ENCODE measurements around the gene CRYGS.
"Not testable (repeated sequence)": the region's sequence is repeated elsewhere in the genome, so short reads cannot be mapped to it uniquely, and the experiment has no call there.

Gene CRYGS

DNA sequence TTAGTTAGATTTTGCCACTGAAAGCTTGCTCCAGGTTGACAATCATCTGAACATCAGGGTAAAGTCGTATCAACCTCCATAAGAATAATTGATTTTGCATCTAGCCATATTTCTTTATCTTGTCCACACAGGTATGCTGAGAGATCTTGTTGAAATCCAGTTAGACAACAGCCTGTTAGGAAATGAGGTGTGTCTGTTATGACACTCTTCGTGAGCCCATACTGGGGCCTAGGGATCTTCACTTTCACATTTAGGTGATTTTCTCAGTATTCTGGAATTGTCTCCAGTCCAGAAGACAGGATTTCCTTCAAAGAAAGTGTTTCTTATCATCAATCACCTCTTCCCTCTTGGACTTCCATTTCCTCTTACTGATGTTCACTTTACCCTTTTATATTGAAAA lies 44.5 kb upstream of the CRYGS start:
- no peak for DNase-seq (ENCODE audit: low read depth)
- TF ChIP-seq, protein P1, sequence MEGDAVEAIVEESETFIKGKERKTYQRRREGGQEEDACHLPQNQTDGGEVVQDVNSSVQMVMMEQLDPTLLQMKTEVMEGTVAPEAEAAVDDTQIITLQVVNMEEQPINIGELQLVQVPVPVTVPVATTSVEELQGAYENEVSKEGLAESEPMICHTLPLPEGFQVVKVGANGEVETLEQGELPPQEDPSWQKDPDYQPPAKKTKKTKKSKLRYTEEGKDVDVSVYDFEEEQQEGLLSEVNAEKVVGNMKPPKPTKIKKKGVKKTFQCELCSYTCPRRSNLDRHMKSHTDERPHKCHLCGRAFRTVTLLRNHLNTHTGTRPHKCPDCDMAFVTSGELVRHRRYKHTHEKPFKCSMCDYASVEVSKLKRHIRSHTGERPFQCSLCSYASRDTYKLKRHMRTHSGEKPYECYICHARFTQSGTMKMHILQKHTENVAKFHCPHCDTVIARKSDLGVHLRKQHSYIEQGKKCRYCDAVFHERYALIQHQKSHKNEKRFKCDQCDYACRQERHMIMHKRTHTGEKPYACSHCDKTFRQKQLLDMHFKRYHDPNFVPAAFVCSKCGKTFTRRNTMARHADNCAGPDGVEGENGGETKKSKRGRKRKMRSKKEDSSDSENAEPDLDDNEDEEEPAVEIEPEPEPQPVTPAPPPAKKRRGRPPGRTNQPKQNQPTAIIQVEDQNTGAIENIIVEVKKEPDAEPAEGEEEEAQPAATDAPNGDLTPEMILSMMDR (conservative IDR thresholded peaks at IDR 0.05; ENCODE audit: low read depth, low read length), result no peak
- H3K4me3 ChIP-seq (ENCODE audit: low read depth, low read length), result no peak overlapping the region

DNA sequence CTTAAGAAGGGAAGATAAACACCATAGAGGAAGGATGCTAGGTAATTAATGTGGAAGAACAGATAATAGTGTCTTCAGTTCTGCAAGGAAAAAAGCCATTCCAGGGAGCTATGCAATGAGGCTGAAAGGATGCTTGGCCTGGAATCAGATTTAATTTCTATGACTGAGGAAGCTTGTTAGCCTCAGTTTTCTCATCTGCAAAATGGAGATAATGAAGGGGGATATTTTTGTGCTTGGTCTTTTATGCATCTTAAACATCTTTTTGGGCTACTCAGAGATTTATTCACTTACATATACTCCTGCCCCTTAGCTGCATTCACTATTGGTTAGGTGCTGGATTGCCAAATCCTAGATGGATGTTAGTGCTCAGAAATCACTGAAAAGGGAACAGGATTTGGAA lies 43.0 kb upstream of the CRYGS start:
- no peak for DNase-seq (ENCODE audit: low read depth)
- no peak overlapping the region for H3K4me3 ChIP-seq (ENCODE audit: low read depth, low read length)
- TF ChIP-seq, protein P1 (conservative IDR thresholded peaks at IDR 0.05; ENCODE audit: low read depth, low read length), result no peak

DNA sequence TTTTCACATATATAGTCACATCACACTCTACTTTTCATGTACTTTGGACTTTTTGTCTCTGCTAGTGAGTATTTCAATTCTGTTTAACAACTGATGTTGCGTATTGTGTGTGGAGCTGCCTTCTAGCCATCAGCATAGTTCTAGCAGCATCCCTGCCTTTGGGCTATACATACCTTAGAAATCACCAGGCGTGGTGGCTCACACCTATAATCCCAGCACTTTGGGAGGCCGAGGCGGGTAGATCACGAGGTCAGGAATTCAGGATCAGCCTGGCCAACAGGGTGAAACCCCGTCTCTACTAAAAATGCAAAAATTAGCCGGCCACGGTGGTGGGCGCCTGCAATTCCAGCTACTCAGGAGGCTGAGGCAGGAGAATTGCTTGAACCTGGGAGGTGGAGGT lies 42.1 kb upstream of the CRYGS start:
- DNase-seq (ENCODE audit: low read depth); H3K4me3 ChIP-seq (ENCODE audit: low read depth, low read length): not testable (repeated sequence)

DNA sequence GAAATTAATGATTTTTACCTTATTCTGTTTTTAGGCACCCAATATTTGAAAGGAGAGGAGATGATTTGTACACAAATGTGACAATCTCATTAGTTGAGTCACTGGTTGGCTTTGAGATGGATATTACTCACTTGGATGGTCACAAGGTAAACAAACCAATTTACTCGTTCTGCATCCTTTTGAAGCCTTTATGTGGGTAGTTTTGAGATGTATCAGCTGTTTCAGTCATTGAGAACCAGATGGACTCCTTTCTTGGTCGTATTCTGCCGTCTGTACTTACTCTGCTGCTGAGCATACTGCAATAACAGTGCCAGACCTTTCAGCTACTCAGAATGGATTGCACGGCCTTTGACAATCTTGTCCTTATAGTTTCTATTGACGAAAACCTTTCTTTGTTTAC lies 39.7 kb upstream of the CRYGS start:
- H3K4me3 ChIP-seq (ENCODE audit: low read depth, low read length), result no peak overlapping the region
- TF ChIP-seq, protein P1 (conservative IDR thresholded peaks at IDR 0.05; ENCODE audit: low read depth, low read length), result no peak
- DNase-seq (ENCODE audit: low read depth), result peak; percentile 10

DNA sequence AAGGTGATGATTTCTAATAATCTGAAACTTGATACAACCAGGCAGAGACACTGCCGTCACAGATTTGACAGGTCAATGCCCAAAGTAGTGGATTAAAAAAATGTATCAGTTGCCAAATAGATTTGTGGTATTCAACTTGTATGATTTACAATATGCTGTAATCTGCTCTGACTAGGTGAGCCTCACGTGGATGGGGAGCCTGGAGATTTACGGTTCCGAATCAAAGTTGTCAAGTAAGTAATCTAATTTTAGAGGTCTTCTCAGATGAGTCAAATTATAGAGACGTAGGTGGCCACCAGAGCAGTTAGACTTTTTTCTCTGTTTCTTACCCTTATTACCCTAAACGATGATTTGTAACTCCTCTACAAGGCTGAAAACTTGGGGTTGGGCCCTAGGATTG lies 38.4 kb upstream of the CRYGS start:
- TF ChIP-seq, protein P1 (conservative IDR thresholded peaks at IDR 0.05; ENCODE audit: low read depth, low read length), result no peak

DNA sequence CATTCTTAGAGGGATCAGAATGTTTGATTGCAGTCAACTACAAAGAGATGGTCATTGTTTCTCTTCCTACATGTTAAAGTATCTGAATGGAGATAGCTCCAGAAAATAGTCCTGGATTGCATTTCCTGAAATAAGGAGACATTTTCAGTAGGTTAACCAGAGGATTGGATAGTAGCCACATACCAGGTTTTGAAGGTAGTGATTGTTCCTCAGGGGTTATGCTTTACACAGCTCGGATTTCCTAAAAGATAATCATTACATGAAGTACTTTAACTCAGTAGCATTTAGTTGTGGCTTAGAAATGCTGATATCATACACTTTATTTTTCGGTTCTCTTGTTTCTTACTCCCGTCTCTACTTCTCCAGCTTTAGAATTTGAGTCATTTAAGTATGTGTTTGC lies 36.6 kb upstream of the CRYGS start:
- DNase-seq (ENCODE audit: low read depth), result no peak
- TF ChIP-seq, protein P1 (conservative IDR thresholded peaks at IDR 0.05; ENCODE audit: low read depth, low read length), result no peak
- no peak overlapping the region for H3K4me3 ChIP-seq (ENCODE audit: low read depth, low read length)

More for the DNA sequence above, 38.4 kb upstream of the CRYGS start:
- no peak for DNase-seq (ENCODE audit: low read depth)
- no peak overlapping the region for H3K4me3 ChIP-seq (ENCODE audit: low read depth, low read length)

DNA sequence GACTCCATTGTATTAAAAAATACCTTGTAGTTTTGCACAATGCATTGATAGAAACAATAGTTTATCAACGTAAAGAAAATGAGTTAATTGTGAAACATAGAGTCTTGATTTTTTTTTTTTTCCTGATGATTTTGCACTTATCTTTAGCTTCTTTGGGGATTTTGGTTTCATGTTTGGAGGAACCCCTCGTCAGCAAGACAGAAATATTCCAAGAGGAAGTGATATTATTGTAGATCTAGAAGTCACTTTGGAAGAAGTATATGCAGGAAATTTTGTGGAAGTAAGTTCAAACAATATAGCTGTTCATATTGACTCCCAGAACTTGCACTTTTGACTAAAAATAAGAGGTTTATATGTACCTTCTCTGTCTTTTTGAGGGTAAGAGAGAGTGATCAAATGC lies 33.3 kb upstream of the CRYGS start:
- TF ChIP-seq, protein P1 (conservative IDR thresholded peaks at IDR 0.05; ENCODE audit: low read depth, low read length), result no peak
- no peak for DNase-seq (ENCODE audit: low read depth)

DNA sequence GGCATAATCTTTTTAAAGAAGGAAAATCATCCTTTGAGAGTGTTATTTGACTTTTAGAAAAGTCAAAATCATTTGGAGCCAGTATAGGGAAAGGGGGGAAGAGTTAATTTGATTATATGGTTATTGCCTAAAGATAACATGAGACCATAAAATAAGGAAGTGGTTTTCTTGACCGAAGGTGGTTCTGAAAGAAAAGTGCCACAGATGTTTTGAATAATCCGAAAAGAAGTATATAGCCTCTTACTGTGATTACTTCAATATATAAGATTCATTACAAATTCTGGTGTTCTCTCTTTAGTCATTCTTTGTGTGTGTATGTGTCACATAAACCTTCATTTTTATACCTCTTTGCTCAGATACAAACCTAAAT lies 27.4 kb upstream of the CRYGS start:
- no peak overlapping the region for H3K4me3 ChIP-seq (ENCODE audit: low read depth, low read length)
- TF ChIP-seq, protein P1 (conservative IDR thresholded peaks at IDR 0.05; ENCODE audit: low read depth, low read length), result no peak
- no peak for DNase-seq (ENCODE audit: low read depth)

More for the DNA sequence above, 33.3 kb upstream of the CRYGS start:
- no peak overlapping the region for H3K4me3 ChIP-seq (ENCODE audit: low read depth, low read length)
